NCI-H1048 (cell line): ENCODE data around the gene ADORA1.
A peak's percentile ranks its signal among the peaks of the same experiment; 100 is the strongest.

Experiments used
- DNase-seq: peaks from one replicate; lab custom pipeline; 2025; lab: John Stamatoyannopoulos, UW

The ADORA1 gene

GRCh38 chr1:203127666-203128430 lies at the start of gene ADORA1:
TSS of gene ADORA1 (plus strand) at chr1:203127726. CDS start at chr1:203128842, 1,116 bp downstream.
- peak; percentile 54 for DNase-seq

GRCh38 chr1:203077956-203078355 lies 49.6 kb upstream of the ADORA1 start:
- DNase-seq: no peak

GRCh38 chr1:203078478-203078877 lies 49.0 kb upstream of the ADORA1 start:
- no peak for DNase-seq

- no peak for DNase-seq
These were observed 47.1 kb upstream of the ADORA1 start for GRCh38 chr1:203080456-203080855.

- no peak for DNase-seq
These were observed 45.9 kb upstream of the ADORA1 start for GRCh38 chr1:203081465-203082230.

- no peak for DNase-seq
These were observed 45.4 kb upstream of the ADORA1 start for GRCh38 chr1:203082231-203082505.

GRCh38 chr1:203082571-203083462 lies 44.7 kb upstream of the ADORA1 start:
- DNase-seq: no peak

- DNase-seq: no peak
These were observed 44.0 kb upstream of the ADORA1 start for GRCh38 chr1:203083463-203083921.

GRCh38 chr1:203084588-203085527 lies 42.7 kb upstream of the ADORA1 start:
- no peak for DNase-seq

GRCh38 chr1:203085528-203086406 lies 41.8 kb upstream of the ADORA1 start, which contains the start of gene MYOG:
TSS of gene MYOG (minus strand) at chr1:203086012. CDS start at chr1:203085961, 51 bp downstream.
- DNase-seq: no peak

- DNase-seq: no peak
These were observed 40.3 kb upstream of the ADORA1 start for GRCh38 chr1:203086992-203087763.

- no peak for DNase-seq
These were observed 39.1 kb upstream of the ADORA1 start for GRCh38 chr1:203088441-203088840.

GRCh38 chr1:203089001-203089650 lies 38.4 kb upstream of the ADORA1 start:
- DNase-seq: no peak

- no peak for DNase-seq
These were observed 37.9 kb upstream of the ADORA1 start for GRCh38 chr1:203089651-203090045.

- no peak for DNase-seq
These were observed 36.9 kb upstream of the ADORA1 start for GRCh38 chr1:203090421-203091198.

GRCh38 chr1:203091199-203091477 lies 36.4 kb upstream of the ADORA1 start:
- no peak for DNase-seq

GRCh38 chr1:203091761-203092330 lies 35.7 kb upstream of the ADORA1 start:
- DNase-seq: no peak
